C4-2B (cell line): ENCODE results near the gene LRRN4CL.
"Not testable (repeated sequence)": the region's sequence is repeated elsewhere in the genome, so short reads cannot be mapped to it uniquely, and the experiment has no call there.

Source experiments
- CTCF ChIP-seq: fragments of 450-650 bp; conservative IDR thresholded peaks from 2 replicates; pipeline ENCODE4 v1.5.1; 2017; ENCODE audit warnings: mild to moderate bottlenecking
- ZFX ChIP-seq: fragments of 450-650 bp; IDR thresholded peaks from 2 replicates; pipeline ENCODE4 v1.6.1; 2017

- not testable (repeated sequence) for TF ChIP-seq CTCF, ZFX
Observed at GRCh38 chr11:62730076-62730475, 40.7 kb upstream of the LRRN4CL start.
